Measurements from ENCODE around the gene RNF123.
"Not testable (repeated sequence)": the region's sequence is repeated elsewhere in the genome, so short reads cannot be mapped to it uniquely, and the experiment has no call there.

RNF123 gene

DNA sequence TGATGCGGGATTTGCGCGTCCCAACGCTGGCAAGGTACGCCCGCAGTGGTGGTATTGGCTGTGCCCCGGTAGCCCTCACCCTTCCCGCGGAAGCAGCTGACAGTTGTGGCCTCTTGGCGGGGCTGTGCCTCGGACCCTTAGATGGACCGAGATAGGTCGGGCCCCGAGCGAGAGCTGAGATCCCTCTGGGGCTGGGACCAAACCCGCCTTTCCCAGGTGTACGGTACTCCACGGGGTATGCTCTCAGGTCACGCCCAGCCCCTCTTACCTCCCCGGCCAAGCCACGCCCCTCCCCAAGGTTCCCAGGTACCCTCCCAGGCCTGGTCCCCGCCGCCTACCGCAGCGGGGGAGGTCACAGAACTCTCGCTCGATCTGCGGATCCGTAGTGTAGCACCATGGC lies 3.0 kb upstream of the RNF123 start:
- H3K4me3 ChIP-seq (ENCODE audit: low read depth, low read length, poor library complexity, severe bottlenecking) = peak overlapping the region; percentile 27

DNA sequence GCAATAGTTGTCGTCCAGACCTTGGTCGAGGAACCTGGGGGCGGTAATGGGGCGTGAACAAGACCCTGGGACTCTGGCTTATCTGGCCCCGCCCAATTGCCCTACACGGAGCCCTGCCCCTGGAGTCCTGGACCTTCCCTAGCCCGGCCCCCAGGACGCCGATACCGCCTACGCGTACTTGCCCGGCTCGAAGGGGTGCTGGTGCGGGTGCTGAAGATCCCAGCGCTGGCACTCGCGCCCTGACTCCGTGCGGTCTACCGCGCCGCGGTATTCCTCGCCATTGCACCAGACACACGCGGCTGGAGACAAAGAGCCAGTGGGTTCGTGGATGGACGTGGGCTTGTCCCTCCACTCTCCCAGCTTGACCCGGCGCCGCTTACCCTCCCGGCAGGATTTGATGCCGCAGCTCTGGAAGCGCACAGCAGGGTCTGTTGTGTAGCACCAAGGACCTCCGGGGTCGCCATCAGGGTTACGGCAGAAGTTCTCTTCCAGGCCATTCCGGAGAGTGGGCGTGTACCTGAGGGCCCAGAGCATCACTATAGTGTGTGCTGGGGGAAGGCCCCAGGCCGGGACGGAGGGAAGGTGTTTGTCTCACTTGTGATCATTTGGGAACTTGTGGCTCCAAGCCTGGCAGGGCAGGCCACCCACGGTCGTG lies 2.5 kb upstream of the RNF123 start:
- peak overlapping the region; percentile 47; the same call in 1 of the 2 replicates for H3K4me2 ChIP-seq (ENCODE audit: low read length)
- not testable (repeated sequence) for H3K9me2 ChIP-seq (ENCODE audit: low read depth, low read length); H3K9ac ChIP-seq (ENCODE audit: low read length); H3K79me2 ChIP-seq (ENCODE audit: insufficient read depth, low read length); H3F3A ChIP-seq (ENCODE audit: insufficient read depth, low read length); H4K20me1 ChIP-seq (ENCODE audit: insufficient read depth, low read length); H3K27me3 ChIP-seq (ENCODE audit: insufficient read depth, low read length); H2AFZ ChIP-seq (ENCODE audit: low read length); H3K27ac ChIP-seq (ENCODE audit: low read depth, low read length, poor library complexity, severe bottlenecking); H3K9me3 ChIP-seq (ENCODE audit: low read length)
- peaks cover 21% of the 10 kb centered on the region for H3K36me3 ChIP-seq (ENCODE audit: insufficient read depth, low read length)
- peak overlapping the region; percentile 27 for H3K4me3 ChIP-seq (ENCODE audit: low read depth, low read length, poor library complexity, severe bottlenecking)
- H3K4me1 ChIP-seq (ENCODE audit: insufficient read depth, low read length, severe bottlenecking) = peaks cover 25% of the 10 kb centered on the region

More for the DNA sequence above, 3.0 kb upstream of the RNF123 start:
- Histone ChIP-seq H3K36me3 (ENCODE audit: insufficient read depth, low read length) (peaks cover 26% of the 10 kb centered on the region), H3K4me1 (ENCODE audit: insufficient read depth, low read length, severe bottlenecking) (peaks cover 25% of the 10 kb centered on the region), H3K4me2 (ENCODE audit: low read length) (peak overlapping the region; percentile 47)
- H2AFZ ChIP-seq (ENCODE audit: low read length); H3K9me3 ChIP-seq (ENCODE audit: low read length); H3K9ac ChIP-seq (ENCODE audit: low read length); H3K79me2 ChIP-seq (ENCODE audit: insufficient read depth, low read length); H4K20me1 ChIP-seq (ENCODE audit: insufficient read depth, low read length); H3K27me3 ChIP-seq (ENCODE audit: insufficient read depth, low read length); H3K9me2 ChIP-seq (ENCODE audit: low read depth, low read length); H3K27ac ChIP-seq (ENCODE audit: low read depth, low read length, poor library complexity, severe bottlenecking); H3F3A ChIP-seq (ENCODE audit: insufficient read depth, low read length): not testable (repeated sequence)

DNA sequence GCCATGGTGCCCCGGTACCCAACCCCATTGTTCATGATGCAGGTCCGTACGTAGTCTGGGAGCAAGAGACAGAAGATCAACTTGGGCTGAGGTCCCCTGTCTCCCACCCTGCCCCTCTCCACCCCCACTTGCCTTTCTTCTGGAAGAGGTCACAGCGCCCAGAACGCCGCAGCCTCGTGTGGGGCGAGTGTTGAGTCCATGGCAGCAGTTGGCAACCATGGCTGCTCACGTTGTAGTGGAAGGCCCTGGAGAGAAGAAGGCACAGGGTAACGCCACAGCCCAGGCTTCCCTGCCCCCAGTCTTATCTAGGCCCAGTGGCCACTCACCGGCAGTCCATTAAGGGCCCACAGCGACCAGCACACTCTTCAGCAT lies 1.9 kb upstream of the RNF123 start:
- not testable (repeated sequence) for H3F3A ChIP-seq (ENCODE audit: insufficient read depth, low read length); H4K20me1 ChIP-seq (ENCODE audit: insufficient read depth, low read length); H3K9me2 ChIP-seq (ENCODE audit: low read depth, low read length); H3K9ac ChIP-seq (ENCODE audit: low read length); H2AFZ ChIP-seq (ENCODE audit: low read length); H3K9me3 ChIP-seq (ENCODE audit: low read length); H3K4me2 ChIP-seq (ENCODE audit: low read length); H3K4me3 ChIP-seq (ENCODE audit: low read depth, low read length, poor library complexity, severe bottlenecking); H3K79me2 ChIP-seq (ENCODE audit: insufficient read depth, low read length); H3K27me3 ChIP-seq (ENCODE audit: insufficient read depth, low read length); H3K27ac ChIP-seq (ENCODE audit: low read depth, low read length, poor library complexity, severe bottlenecking)
- Histone ChIP-seq H3K36me3 (ENCODE audit: insufficient read depth, low read length) (peaks cover 15% of the 10 kb centered on the region), H3K4me1 (ENCODE audit: insufficient read depth, low read length, severe bottlenecking) (peaks cover 25% of the 10 kb centered on the region)

GRCh38 chr3:49688338-49689045 lies 865 bp upstream of the RNF123 start:
- not testable (repeated sequence) for H3F3A ChIP-seq (ENCODE audit: insufficient read depth, low read length); H3K9me3 ChIP-seq (ENCODE audit: low read length); H3K36me3 ChIP-seq (ENCODE audit: insufficient read depth, low read length); H2AFZ ChIP-seq (ENCODE audit: low read length); H4K20me1 ChIP-seq (ENCODE audit: insufficient read depth, low read length); H3K9me2 ChIP-seq (ENCODE audit: low read depth, low read length); H3K27me3 ChIP-seq (ENCODE audit: insufficient read depth, low read length); H3K79me2 ChIP-seq (ENCODE audit: insufficient read depth, low read length); H3K27ac ChIP-seq (ENCODE audit: low read depth, low read length, poor library complexity, severe bottlenecking)
- peak overlapping the region; percentile 96 for H3K4me3 ChIP-seq (ENCODE audit: low read depth, low read length, poor library complexity, severe bottlenecking)
- H3K4me1 ChIP-seq (ENCODE audit: insufficient read depth, low read length, severe bottlenecking) = peaks cover 25% of the 10 kb centered on the region
- peak overlapping the region; percentile 97 for H3K4me2 ChIP-seq (ENCODE audit: low read length)
- H3K9ac ChIP-seq (ENCODE audit: low read length) = peak overlapping the region; percentile 97

- H3K9me2 ChIP-seq (ENCODE audit: low read depth, low read length); H3K9me3 ChIP-seq (ENCODE audit: low read length); H3K27ac ChIP-seq (ENCODE audit: low read depth, low read length, poor library complexity, severe bottlenecking); H3F3A ChIP-seq (ENCODE audit: insufficient read depth, low read length); H3K27me3 ChIP-seq (ENCODE audit: insufficient read depth, low read length); H4K20me1 ChIP-seq (ENCODE audit: insufficient read depth, low read length); H3K36me3 ChIP-seq (ENCODE audit: insufficient read depth, low read length); H2AFZ ChIP-seq (ENCODE audit: low read length); H3K79me2 ChIP-seq (ENCODE audit: insufficient read depth, low read length): not testable (repeated sequence)
- peaks cover 25% of the 10 kb centered on the region for H3K4me1 ChIP-seq (ENCODE audit: insufficient read depth, low read length, severe bottlenecking)
- peak overlapping the region; percentile 97 for H3K4me2 ChIP-seq (ENCODE audit: low read length)
- peak overlapping the region; percentile 96 for H3K4me3 ChIP-seq (ENCODE audit: low read depth, low read length, poor library complexity, severe bottlenecking)
- H3K9ac ChIP-seq (ENCODE audit: low read length) = peak overlapping the region; percentile 97
These were observed 709 bp downstream of the RNF123 start for GRCh38 chr3:49689908-49690624.

- Histone ChIP-seq H3K4me1 (ENCODE audit: insufficient read depth, low read length, severe bottlenecking) (peaks cover 25% of the 10 kb centered on the region), H3K4me2 (ENCODE audit: low read length) (peak overlapping the region; percentile 97; the same call in 1 of the 2 replicates)
- H3K4me3 ChIP-seq (ENCODE audit: low read depth, low read length, poor library complexity, severe bottlenecking) = not testable (repeated sequence)
These were observed 1.5 kb downstream of the RNF123 start for GRCh38 chr3:49690856-49691255.

DNA sequence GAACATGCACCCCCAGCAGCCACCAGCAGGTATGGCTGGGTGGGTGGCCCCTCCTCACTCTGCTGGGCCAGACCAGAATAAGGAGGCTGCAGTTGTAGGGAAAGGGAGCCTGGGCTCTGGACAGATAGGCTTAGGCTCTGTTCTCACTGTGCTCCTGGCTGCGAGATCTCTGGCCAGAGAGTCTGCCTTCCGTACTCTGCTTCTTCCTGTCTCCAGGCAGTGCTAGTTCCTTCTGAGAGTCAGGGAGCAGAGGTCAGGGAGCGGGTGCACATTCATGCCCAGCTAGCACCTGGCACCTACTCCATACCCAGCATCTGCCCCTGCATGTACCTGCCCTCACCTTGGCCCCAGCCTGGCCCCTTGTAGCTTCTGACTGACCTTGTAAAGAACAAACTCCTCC lies 2.1 kb downstream of the RNF123 start:
- not testable (repeated sequence) for H3K9me2 ChIP-seq (ENCODE audit: low read depth, low read length); H3K27ac ChIP-seq (ENCODE audit: low read depth, low read length, poor library complexity, severe bottlenecking); H3K4me2 ChIP-seq (ENCODE audit: low read length)

More at GRCh38 chr3:49690856-49691255, 1.5 kb downstream of the RNF123 start:
- H3K27ac ChIP-seq (ENCODE audit: low read depth, low read length, poor library complexity, severe bottlenecking); H2AFZ ChIP-seq (ENCODE audit: low read length); H4K20me1 ChIP-seq (ENCODE audit: insufficient read depth, low read length); H3F3A ChIP-seq (ENCODE audit: insufficient read depth, low read length); H3K9ac ChIP-seq (ENCODE audit: low read length); H3K9me3 ChIP-seq (ENCODE audit: low read length); H3K36me3 ChIP-seq (ENCODE audit: insufficient read depth, low read length); H3K27me3 ChIP-seq (ENCODE audit: insufficient read depth, low read length); H3K9me2 ChIP-seq (ENCODE audit: low read depth, low read length); H3K79me2 ChIP-seq (ENCODE audit: insufficient read depth, low read length): not testable (repeated sequence)

More for the DNA sequence above, 2.1 kb downstream of the RNF123 start:
- not testable (repeated sequence) for H3K27me3 ChIP-seq (ENCODE audit: insufficient read depth, low read length); H3K4me3 ChIP-seq (ENCODE audit: low read depth, low read length, poor library complexity, severe bottlenecking); H3K36me3 ChIP-seq (ENCODE audit: insufficient read depth, low read length); H3K9ac ChIP-seq (ENCODE audit: low read length); H3K79me2 ChIP-seq (ENCODE audit: insufficient read depth, low read length); H2AFZ ChIP-seq (ENCODE audit: low read length); H4K20me1 ChIP-seq (ENCODE audit: insufficient read depth, low read length); H3F3A ChIP-seq (ENCODE audit: insufficient read depth, low read length); H3K9me3 ChIP-seq (ENCODE audit: low read length)
- H3K4me1 ChIP-seq (ENCODE audit: insufficient read depth, low read length, severe bottlenecking) = peaks cover 25% of the 10 kb centered on the region

Data from OCI-LY1 (cell line).